CD4-positive, alpha-beta T cell treated with Interleukin-15 for 4 hours (primary cell): ENCODE data around the gene IFNL1.
"Not testable (repeated sequence)": the region's sequence is repeated elsewhere in the genome, so short reads cannot be mapped to it uniquely, and the experiment has no call there.

Source experiments
- DNase-seq: peaks from one replicate; pipeline ENCODE4 v3.0.0-alpha.2; 2020; ENCODE audit warnings: low spot score

Gene IFNL1

GRCh38 chr19:39296055-39296645, at the start of gene IFNL1:
Gene IFNL1, plus strand, starts transcription at chr19:39296407. Its CDS starts 15 bp downstream, at chr19:39296422.
- DNase-seq = no peak

- DNase-seq = peak; percentile 33
These were observed 49.1 kb upstream of the IFNL1 start for GRCh38 chr19:39246951-39247669.

DNA sequence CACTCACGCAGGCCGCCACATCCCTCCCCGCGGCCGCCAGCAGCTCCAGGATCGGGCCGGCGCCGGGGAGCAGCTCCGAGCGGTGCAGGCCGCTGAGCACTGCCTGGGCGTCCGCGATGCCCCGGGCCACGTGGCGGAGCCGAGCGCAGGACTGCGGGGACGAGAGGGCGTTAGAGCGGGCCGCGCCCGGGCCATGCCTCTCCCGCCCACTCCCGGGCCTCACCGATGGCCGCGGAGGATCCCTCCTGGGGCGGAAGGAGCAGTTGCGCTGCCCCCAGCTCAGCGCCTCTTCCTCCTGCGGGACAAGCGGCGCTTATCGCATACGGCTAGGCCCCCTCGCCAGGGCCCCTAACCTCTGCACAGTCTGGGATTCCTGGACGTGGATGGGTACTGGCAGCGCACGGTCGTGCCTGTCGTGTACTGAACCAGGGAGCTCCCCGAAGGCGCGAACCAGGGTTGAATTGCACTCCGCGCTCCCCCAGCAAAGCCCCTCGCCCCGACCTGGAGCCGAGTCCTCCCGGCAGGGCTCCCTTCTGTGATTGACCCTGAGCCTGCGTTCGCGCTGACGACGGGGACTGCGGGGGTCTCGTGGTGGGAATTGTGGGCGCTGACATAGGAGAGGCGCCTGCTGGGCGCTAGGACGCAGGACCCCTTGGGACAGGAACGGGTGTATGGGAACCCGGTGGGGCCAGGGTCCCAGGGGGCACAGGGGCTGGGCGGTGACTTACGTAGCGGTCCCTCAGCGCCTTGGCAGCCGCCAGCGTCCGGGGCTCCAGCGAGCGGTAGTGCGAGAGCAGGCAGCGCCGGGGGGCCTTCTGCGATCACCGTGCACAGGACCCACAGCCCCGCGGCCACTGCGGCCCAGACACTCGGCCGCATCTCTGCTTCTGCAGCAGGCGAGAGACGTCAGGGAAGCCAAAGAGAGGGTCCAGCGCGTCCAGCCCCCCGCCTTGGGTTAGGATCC, 48.2 kb upstream of the IFNL1 start:
- no peak for DNase-seq

GRCh38 chr19:39248806-39249205, 47.4 kb upstream of the IFNL1 start, which contains the start of gene IFNL4:
Gene IFNL4, minus strand, starts transcription at chr19:39248856.
- DNase-seq = no peak

- DNase-seq = no peak
These were observed 45.1 kb upstream of the IFNL1 start for GRCh38 chr19:39251081-39251480.

GRCh38 chr19:39251846-39252245, 44.4 kb upstream of the IFNL1 start:
- no peak for DNase-seq

- no peak for DNase-seq
These were observed 43.7 kb upstream of the IFNL1 start for GRCh38 chr19:39252458-39252857.

- DNase-seq = no peak
These were observed 42.6 kb upstream of the IFNL1 start for GRCh38 chr19:39253374-39254149.

GRCh38 chr19:39254531-39255345, 41.5 kb upstream of the IFNL1 start:
- DNase-seq = no peak

GRCh38 chr19:39257227-39257626, 39.0 kb upstream of the IFNL1 start:
- DNase-seq = no peak

GRCh38 chr19:39261704-39262103, 34.5 kb upstream of the IFNL1 start:
- no peak for DNase-seq

DNA sequence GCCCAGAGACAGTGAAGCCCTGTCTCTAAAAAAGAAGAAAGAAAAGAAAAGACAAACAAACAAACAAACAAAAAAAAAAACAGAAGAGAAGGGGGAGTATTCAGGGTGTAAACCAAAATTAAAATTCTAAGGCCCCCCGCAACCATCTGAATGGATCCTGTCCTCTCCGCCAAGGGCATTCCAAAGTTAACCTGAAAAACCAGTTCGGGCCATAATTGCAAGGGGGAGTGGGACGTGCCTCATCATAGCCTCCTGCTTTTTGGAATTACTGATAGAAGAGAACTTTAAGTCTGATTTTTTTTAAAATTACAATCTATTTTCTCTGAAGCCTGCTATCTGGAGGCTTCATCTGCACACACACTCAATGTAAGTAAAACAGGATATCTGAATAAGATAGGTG, 33.7 kb upstream of the IFNL1 start:
- no peak for DNase-seq

DNA sequence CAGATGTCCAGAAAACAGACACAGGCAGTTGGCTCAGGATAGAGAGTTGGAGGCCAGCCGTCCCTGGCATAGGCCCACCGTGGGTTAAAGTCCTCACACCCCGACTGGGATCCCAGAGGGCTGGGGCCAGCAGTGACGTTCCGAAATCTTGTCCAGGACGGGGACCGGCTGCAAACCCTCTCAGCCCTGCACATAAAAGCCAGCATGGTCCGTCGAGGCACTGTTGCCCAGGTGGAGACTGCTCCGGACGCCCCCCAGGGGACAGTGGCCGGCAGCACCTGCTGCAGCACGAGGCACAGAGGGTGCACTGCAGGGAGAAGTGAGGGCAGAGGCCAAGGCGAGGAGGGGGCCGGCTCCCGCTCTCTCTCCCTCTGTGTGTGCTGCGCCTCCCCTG, 32.3 kb upstream of the IFNL1 start:
- no peak for DNase-seq

DNA sequence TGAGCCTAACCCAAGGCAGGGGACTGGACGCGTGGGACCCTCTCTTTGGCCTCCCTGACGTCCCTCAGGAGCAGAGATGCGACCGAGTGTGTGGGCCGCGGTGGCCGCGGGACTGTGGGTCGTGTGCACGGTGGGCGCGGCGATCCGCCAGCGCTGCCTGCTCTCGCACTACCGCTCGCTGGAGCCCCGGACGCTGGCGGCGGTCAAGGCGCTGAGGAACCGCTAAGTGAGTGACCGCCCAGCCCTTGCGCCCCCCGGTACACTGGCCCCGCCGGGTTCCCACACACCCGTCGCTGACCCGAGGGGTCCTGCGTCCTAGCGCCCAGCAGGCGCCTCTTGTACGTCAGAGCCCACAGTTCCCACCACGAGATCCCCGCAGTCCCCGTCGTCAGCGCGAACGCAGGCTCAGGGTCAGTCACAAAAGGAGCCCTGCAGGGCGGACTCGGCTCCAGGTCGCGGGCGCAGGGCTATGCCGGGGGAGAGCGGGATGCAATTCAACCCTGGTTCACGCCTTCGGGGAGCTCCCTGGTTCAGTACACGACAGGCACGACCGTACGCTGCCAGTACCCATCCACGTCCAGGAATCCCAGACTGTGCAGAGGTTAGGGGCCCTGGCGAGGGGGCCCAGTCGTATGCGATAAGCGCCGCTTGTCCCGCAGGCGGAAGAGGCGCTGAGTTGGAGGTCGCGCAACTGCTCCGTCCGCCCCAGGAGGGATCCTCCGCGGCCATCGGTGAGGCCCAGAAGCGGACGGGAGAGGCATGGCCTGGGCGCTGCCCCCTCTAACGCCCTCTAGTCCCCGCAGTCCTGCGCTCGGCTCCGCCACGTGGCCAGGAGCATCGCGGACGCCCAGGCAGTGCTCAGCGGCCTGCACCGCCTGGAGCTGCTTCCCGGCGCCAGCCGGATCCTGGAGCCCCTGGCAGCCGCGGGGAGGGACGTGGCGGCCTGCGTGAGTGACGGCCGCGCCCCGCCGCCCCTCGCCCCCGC, 31.6 kb upstream of the IFNL1 start:
- no peak for DNase-seq

- no peak for DNase-seq
These were observed 30.8 kb upstream of the IFNL1 start for GRCh38 chr19:39265321-39265916.

- not testable (repeated sequence) for DNase-seq
These were observed 28.1 kb upstream of the IFNL1 start, which contains the start of gene IFNL2 for GRCh38 chr19:39268085-39268484. Gene IFNL2, plus strand, starts transcription at chr19:39268396. Its CDS starts 173 bp downstream, at chr19:39268569.

- DNase-seq = not testable (repeated sequence)
These were observed 27.5 kb upstream of the IFNL1 start for GRCh38 chr19:39268531-39269223.

GRCh38 chr19:39269369-39269768, 26.8 kb upstream of the IFNL1 start:
- DNase-seq = not testable (repeated sequence)
